Fibroblast of skin of scalp (primary cell): Measurements from ENCODE around the gene ARHGAP5. TPM values are rescaled to one million over a fixed set of nuclear protein-coding genes. Genes with fewer than 3 reads are reported as not detected.
A peak's percentile ranks its signal among the peaks of the same experiment; 100 is the strongest.

Experiments used
- DNase-seq: peaks from one replicate; pipeline ENCODE4 v3.0.0-alpha.2; 2013
- polyA plus RNA-seq, 2 experiments: library from polyadenylated mRNA; unstranded; fragments of 120-200 nt; gene quantifications; one replicate each; pipeline ENCODE4 v1.2.1, GENCODE V29; 2013; ENCODE audit not compliant: insufficient read length in 2 of 2

ARHGAP5 gene
- 47.3 TPM for polyA plus RNA-seq (2013, experiment 1 of 2; ENCODE audit: insufficient read length)
- 57.5 TPM for polyA plus RNA-seq (2013, experiment 2 of 2; ENCODE audit: insufficient read length)

- peak; percentile 27 for DNase-seq
Measured at GRCh38 chr14:32077081-32078022, at the start of gene ARHGAP5. TSS of gene ARHGAP5 (plus strand) at chr14:32077304. CDS start at chr14:32090670, 13,366 bp downstream.

GRCh38 chr14:32028599-32028998 lies 48.5 kb upstream of the ARHGAP5 start:
- peak; percentile 10 for DNase-seq

- DNase-seq: no peak
Measured at GRCh38 chr14:32033543-32033942, 43.6 kb upstream of the ARHGAP5 start.

- DNase-seq: peak; percentile 12
Measured at GRCh38 chr14:32038876-32039275, 38.2 kb upstream of the ARHGAP5 start.

- no peak for DNase-seq
Measured at GRCh38 chr14:32039401-32040030, 37.6 kb upstream of the ARHGAP5 start.

GRCh38 chr14:32043624-32044023 lies 33.5 kb upstream of the ARHGAP5 start:
- DNase-seq: no peak

GRCh38 chr14:32044454-32044853 lies 32.6 kb upstream of the ARHGAP5 start:
- no peak for DNase-seq

GRCh38 chr14:32047791-32048190 lies 29.3 kb upstream of the ARHGAP5 start:
- no peak for DNase-seq

- DNase-seq: no peak
Measured at GRCh38 chr14:32049361-32050088, 27.6 kb upstream of the ARHGAP5 start.

- DNase-seq: no peak
Measured at GRCh38 chr14:32050878-32051277, 26.2 kb upstream of the ARHGAP5 start.

- no peak for DNase-seq
Measured at GRCh38 chr14:32054536-32054935, 22.6 kb upstream of the ARHGAP5 start.

- DNase-seq: no peak
Measured at GRCh38 chr14:32055175-32055574, 21.9 kb upstream of the ARHGAP5 start.

GRCh38 chr14:32059702-32060101 lies 17.4 kb upstream of the ARHGAP5 start:
- no peak for DNase-seq

GRCh38 chr14:32064931-32065330 lies 12.2 kb upstream of the ARHGAP5 start:
- no peak for DNase-seq

GRCh38 chr14:32068708-32069107 lies 8.4 kb upstream of the ARHGAP5 start:
- no peak for DNase-seq

- DNase-seq: no peak
Measured at GRCh38 chr14:32070282-32070681, 6.8 kb upstream of the ARHGAP5 start.

- DNase-seq: no peak
Measured at GRCh38 chr14:32072676-32073075, 4.4 kb upstream of the ARHGAP5 start.

- DNase-seq: peak; percentile 84
Measured at GRCh38 chr14:32073537-32074189, 3.4 kb upstream of the ARHGAP5 start.

- DNase-seq: no peak
Measured at GRCh38 chr14:32074887-32075572, 2.1 kb upstream of the ARHGAP5 start.

GRCh38 chr14:32075672-32076277 lies 1.3 kb upstream of the ARHGAP5 start:
- no peak for DNase-seq
